Activated T-cell treated with anti-CD3 and anti-CD28 coated beads for 4 hours (primary cell): Measurements from ENCODE around the gene GNA12.

Experiments
- DNase-seq: peaks from one replicate; pipeline ENCODE4 v3.0.0-alpha.2; 2020

GNA12 gene

DNA sequence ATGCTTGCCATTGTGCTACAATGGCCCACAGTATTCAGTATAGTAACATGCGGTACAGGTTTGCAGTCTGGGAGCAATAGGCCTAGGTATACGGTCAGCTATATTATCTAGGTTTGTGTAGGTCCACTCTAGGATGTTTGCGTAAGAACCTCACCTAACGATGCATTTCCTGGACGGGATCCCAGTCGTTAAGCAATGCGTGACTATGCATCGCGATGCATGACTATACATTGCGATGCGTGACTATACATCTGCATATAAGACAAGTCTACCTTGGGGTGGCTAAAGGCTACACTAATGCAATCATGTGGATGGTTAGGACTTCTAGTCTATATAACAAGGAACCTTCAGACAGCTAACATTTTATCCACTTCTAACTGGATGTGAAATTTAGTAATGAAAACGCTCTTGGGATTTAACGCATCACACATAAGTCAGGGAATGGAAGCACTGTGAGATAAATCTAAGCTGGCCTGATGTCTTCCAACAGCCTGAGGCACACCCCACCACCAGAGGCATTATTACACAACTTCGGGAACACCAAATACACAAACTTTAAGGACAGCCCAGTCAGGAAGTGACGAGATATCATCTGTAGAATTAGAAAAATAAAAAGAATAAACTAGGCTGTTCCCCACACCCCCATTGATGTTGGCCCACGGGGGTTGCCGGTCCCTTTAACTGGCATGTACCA is 9.2 kb downstream of the GNA12 start:
- no peak for DNase-seq

DNA sequence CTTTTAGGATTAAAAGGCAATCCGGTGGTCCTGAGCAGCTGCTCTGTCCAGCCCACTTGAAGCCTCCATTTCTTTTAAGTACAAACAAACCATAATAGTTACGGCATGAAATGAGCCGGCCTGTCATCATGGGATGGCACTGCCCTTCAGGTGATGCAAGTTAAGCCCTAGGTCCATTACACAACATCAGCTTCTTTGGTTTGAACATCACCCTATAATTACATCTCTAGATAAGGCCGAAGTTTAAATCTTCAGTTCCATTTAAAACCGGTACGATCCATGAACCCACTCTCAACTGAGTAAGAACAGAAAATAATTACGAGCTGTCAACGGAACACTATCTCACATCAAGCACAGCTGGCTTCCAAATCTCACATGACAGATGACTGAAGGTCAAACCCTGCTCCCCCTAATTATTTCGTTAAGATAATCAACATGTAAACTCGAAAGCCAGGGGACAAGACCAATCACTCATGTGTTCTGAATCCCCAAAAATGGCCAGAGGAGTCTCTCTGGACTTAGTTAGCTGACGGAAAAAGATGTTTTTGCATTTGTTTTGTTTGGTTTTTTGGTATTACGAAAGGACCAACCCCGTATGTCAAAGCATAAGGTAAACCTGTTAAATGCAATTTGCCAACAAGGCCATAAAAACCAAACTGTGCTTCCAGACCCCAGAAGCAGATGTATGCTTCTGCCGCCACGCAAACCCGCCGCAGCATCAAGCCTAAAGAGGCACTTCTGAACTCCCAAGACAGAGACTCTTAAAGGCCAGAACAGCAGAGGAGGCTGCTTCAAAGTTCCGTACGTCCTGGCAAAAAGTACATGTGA is 10.8 kb downstream of the GNA12 start:
- no peak for DNase-seq

DNA sequence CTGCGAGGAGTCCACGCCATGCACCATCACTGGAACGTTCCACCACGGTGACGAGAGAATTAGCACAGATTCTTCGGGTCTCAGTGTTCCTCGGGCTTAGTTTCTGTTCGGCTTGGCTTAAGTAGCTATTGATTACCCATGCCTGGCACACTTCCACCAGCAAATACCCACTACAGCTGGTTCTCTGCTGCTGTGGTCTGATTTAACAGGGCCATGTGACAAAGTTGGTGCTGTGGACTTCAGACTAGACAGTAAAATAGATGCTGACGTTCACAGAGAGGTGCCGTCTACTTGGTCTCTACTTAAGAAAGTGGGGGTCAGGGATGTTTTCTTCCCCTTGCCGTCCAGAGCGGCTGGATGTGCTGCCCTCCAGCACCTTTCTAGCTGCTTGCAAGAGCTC is 11.6 kb downstream of the GNA12 start:
- no peak for DNase-seq

DNA sequence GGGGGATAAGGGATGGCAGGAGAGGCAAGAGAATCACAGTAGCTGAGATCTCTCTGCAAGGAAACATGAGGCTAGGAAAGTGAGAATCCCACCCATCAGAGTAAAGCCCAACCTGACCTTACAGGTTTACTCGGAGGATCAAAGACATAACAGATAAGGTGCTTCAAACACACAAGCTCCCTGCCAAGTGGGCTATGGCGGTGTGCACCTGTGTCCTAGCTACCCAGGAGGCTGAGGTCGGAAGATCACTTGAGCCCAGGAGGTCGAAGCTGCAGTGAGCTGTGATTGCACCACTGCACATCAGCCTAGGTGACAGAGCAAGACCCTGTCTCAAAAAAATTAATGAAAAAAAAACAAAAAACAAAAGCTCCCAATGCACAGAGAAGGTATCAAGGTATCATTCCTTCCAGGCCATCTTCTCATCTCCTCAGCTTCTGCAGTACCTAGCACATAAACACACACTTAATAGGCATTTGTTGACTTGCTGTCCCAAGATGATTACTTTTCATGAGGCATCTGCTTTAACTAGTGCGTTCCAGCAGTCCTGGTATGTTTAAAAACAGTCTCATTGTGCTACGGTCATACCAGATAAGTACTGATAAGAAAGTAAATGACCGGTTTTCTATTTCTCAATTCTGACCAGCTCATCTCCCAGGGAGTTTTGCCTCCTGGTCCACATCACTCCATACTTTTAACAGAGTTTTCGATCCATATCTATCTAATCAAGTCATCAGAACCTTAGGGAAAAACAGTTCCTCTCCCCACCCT is 13.3 kb downstream of the GNA12 start:
- no peak for DNase-seq

DNA sequence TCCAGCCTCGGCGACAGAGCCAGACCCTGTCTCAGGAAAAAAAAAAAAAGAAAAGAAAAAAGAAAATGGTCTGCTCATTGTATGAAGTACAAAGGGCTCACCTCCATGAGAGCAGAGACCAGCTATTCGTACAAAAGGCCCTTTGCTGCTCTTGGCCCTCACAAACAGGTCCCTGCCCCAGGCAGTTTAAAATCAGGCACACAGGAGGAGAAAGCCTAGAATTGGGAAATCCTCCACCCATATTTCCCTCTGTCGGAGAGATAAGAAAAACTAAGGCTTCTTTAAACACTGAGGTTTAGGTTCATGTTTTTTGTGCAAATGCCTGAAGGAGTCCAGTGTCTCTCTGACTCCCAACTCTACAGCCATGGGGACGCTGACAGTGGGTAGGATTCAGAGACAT is 15.1 kb downstream of the GNA12 start:
- no peak for DNase-seq

DNA sequence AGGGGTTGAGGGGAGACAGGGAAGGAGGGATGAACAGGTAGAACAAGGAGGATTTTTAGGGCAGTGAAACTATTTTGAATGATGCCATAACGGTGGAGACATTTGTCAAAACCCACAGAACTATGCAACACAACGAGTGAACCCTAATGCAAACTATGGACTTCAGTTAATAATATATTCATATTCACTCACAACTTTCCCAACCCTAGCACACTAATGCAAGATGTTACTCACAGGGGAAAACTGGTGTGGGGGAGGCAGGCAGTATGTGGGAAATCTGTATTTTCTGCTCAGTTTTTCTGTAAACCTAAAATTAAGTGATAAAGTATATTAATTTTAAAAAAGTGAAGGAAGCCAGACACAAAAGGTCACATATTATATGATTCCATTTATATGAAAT is 17.3 kb downstream of the GNA12 start:
- DNase-seq, result no peak

DNA sequence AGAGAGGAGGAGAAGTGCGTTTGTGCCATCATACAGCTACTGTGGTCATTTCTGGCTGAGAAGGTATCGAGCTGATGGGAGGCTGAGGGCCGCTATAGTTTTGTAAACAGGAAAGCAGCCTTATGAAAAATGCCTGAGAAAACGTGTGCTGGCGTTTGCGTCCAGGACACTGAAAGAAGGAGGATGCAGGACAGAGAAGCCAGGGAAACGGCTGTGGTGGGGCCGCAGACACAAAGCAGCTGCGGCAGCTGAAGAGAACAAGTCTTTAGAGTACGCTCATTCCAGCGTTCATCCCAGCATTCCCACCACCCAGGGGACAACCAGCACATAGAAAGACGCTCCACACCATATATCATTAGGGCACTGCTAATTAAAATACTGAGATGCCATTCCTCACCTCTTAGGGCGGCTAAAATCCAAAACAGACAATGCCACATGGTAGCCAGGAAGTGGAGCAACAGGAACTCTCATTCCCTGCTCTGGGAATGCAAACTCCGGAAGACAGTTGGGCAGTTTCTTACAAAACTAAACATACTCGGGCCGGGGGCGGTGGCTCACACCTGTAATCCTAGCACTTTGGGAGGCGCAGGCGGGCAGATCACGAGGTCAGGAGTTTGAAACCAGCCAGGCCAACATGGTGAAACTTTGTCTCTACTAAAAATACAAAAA is 18.4 kb downstream of the GNA12 start:
- no peak for DNase-seq

DNA sequence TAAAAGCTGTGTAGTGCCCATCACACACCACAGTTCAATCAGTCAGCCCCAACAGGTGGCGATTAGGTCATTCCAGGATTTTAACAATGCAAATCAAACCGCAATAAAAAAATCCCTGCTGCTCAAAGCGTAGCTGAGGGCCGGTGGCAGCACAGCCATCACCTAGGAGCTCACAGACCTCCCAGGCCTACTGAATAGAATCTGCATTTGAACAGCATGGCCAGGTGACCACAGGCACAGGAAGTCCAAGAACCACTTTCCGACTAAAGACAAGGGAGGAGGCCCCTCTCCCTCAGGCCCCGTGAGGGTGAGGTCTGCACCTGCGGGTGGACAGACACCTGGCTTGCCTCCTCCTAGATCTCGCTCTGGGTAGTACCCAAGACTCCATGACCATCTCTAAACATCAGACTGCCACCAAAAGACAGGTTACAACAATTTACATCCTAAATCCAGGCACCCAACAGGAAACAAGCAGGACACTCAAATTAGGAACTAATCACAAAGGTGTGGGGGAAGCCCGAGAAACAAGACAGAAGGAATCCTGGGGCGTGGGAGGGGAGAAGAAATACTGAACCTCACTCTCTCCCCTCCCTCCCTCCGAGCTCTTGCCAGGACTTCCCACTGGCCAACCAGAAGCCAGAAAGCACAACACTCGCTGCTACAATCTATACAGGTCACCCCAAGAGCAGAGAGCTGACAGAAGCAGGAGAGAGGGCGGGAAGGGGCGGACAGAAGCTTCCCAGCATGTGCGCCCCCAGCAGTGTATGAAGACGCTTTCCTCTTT is 19.2 kb downstream of the GNA12 start:
- DNase-seq, result no peak

DNA sequence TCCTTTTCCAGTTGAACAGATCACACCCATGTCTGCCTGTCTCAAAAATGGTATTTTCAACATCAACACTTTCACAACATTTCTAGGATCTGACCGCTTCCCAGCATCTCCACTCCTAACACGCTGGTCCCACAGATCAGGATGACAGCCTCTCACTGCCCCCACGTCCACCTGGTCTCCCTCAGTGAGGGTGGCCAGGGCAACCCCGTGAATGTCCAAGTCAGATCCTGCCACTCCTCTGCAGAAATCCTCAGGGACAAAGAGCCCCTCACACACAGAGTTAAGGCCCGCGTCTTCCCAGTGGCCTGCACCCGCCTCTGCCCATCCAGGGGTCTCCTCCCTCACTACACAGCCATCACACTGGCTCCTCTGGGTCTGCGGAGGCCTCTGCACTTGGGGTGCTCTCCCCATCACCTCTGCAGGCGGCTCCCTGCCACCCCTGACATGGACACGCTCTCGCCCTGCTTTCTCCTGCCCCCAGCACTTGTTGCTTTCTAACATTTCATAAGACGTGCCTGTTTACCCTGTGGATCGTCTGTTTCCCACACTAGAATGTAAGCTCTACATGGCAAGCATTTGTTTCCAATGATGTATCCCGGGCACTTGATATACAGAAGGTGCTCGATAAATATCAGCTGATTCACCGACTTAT is 20.0 kb downstream of the GNA12 start:
- no peak for DNase-seq

DNA sequence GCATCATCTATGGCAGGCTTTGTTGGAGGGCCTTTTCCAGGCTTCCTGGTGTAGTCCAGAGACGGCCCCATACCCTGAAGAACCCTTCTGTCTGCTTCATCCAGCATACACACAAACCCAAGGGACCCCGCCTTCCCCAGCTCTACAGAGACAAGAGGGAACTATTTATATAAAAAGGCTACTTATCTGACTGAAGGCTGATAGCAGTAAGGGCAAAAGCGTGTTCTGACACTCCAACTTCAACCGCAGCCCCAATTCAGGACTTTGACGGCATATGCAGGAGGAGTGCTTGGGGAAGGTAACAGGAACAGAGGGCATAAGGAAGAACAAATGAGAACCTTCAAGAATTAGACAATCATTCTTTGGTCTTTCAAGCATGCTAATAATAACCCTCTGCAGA is 21.0 kb downstream of the GNA12 start:
- DNase-seq, result no peak

DNA sequence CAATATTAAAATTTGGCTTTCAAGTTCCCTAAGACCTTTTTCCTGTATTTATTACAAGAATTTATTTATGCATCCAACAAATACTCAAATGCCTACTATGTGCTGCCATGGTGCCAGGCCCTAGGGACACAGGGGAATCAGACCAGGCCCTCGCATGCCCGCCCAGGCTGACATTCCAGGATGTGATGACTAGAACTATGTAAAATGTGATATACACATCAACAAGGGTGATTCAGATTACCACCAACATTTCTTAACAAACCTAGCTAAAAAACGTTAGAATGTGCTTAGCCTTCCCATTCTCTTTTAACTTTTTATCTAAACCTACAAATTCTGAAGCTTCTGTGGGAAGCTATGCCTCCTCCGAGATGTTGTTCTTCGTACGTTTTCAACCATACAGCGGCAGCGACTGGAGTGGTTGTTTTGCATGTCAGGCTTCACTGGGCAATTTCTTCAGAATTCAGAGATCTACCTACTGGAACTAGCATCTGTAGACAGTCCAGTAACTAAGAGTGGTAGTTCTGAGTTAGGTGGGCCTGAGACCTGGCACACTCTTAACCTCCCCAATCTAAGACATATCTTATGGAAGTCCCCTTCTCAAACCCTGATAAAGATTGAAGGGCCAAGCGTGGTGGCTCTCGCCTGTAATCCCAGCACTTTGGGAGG is 22.1 kb downstream of the GNA12 start:
- DNase-seq, result no peak

DNA sequence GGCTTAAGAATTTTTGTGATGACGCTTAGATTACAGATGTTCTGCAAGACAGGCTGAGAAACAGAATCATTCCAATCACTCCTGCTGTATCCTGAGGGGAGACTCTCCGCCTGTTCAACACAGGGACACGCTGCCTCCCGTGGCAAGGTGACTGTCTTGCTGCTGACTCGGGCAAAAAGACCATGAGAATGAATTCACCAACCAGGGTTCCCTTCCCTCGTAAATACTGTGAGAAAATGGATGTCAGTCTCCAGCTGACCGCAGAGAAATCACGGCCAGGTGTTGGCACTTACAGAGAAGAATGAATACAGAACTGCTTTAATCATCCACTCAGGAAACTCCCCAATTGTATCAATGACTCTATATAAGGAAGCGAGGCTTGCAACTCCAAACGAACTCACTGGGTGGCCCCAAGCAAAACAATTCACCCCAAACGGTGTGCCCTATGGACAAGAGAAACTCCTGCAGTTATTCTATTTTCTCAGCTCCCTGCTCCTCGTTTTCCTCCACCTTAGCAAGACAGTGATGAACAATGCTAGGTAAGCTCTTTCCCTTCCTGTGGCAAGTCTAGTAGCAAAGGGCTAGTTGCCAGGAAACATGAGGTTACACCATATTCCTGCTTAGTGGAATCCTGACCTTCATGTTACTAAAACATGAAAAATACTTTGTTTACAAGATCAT is 22.8 kb downstream of the GNA12 start:
- DNase-seq, result no peak

DNA sequence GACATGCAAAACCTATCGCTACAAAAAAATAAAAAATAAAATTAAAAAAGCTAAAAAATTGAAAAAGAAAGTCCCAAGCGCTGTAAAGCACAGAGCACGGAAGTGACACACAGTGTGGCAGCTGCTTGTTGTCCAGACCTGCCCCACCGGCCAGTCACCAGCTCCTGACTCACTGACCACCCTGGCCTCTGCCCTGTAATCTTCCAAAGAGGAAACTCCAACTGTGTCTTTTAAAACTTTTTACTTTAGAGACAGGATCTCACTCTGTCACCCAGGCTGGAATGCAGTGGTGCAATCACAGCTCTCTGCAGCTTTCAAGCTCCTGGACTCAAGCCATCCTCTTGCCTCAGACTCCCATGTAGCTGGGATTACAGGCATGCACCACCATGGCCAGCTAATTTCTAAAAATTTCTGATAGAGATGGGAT is 23.6 kb downstream of the GNA12 start:
- no peak for DNase-seq

DNA sequence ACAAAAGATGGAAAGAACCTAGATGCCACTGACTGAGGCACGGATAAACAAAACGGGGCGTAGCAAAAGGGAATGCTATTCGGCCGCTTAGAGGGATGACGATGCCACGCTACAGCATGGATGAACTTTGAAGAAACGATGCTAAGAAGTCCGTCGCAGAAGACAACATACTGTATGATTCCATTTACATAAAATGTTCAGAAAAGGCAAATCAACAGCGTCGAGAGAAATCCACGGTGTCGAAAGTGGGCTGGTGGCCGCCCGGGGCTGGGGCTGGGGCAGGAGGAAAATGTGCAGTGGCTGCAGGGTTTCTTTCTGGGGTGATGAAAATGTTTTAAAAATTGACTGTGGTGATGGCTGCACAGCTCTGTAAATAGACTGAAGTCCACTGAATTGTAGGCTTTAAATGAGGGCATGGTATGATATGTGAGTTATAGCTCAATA is 24.1 kb downstream of the GNA12 start:
- DNase-seq, result no peak

DNA sequence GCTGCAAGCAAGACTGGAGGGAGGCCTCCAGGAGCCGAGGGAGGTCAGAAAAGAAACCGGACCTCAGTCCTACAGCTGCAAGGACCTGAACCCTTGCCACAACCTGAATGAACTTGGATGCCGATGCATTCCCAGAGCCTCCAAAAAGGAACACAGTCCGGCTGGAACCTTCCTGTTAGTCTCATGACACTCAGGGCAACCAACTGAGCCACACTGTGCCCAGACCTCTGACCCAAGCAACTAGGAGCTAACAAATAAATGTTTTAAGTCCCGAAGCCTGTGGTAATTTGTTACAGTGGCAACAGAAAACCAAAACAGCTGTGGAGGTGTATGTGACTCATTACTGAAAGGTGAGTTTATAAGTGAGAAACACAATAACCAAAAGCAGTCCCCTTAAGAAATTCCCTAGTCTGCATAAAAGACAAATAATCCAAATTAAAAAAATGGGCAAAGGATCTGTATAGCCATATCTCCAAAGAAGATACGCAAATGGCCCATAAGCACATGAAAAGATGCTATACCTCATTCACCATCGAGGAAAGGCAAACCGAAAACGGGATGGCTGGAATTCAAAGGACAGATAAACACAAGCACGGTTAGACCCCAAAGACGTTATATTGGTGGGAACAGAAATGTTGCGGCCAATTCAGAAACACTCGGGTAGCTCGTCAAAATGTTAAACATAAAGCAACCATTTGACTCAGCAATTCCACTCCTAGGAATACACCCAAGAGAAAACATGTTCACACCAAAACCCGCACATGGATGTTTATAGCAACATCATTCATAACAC is 24.8 kb downstream of the GNA12 start:
- no peak for DNase-seq

DNA sequence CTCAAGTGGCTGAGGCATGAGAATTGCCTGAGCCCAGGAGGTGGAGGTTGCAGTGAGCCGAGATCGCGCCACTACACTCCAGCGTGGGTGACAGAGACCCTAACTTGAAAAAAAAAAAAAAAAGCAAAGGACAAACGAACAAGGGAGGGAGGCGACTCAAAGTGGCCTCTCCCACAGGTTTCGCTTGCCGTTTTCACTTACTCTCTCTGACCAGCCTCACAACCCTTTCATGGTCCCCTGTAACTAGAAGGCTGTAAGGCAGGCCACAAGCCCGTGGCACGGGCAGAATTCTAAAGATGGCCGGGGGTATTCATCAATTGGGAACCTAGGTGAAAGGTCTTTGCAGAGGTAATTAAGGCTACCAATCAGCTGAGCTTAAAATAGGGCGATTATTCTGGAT is 25.5 kb downstream of the GNA12 start:
- no peak for DNase-seq

DNA sequence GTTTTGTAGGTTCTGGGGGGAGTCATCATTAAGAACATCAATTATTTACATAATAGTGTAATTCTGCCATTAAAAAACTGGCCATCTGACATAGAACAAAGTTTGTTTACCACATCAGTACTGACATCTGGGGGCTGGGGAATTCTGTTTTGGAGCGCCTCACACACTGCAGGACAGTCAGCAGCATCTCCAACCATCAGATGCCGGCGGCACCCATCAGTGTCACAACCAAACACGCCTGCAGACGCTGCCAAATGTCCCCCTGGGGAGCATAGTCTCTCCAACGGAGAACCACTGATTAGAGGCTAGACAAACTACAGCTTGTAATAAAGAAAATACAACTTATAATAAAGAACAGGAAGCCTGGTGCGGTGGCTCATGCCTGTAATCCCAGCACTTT is 26.0 kb downstream of the GNA12 start:
- DNase-seq, result no peak

DNA sequence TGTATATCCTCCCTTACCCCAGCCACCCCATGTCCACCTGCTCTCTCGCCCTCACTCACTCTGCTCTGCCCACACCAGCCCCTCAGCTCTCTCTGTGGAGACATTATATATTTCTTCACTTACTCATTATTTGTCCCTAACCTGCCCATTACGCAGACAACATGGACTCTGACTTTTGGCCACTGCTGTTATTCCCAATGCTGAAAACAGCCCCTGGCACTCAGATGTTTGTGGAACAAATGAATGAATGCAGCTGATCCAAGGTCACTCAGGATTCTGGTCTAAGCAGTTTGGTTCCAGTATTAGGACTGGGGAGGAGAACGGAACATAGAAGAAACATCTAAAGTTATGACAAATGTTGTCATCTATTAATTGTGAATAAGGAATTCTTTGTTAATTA is 26.7 kb downstream of the GNA12 start:
- no peak for DNase-seq

DNA sequence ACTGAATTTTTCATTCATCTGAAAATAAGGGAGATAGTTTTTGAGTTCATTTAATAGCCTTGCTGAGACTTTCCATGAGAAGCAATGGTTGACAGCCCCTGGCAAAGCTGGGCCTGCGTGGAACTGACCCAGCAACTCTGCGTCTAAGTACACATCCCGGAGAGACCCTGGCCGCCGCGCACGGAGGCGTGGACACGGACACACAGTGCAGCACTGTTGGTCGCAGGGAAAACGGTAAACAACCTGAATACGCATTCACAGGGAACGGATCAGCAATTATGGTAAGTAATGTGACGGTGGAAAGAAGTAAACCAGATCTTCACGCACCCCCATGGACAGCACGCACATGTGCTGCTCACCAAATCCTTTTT is 28.2 kb downstream of the GNA12 start:
- no peak for DNase-seq
